ENCODE results near the gene DNAH6. TPM values are rescaled to one million over a fixed set of nuclear protein-coding genes. Genes with fewer than 3 reads are reported as not detected.

Gene DNAH6
- total RNA-seq, 1 donor from 2014 or later, result not detected

GRCh38 chr2:84782717-84783442, 266.6 kb downstream of the DNAH6 start:
- no peaks in the 10 kb centered on the region for H3K9me3 Mint-ChIP-seq (ENCODE audit: unreplicated experiment)
- no peaks in the 10 kb centered on the region for H3K36me3 Mint-ChIP-seq (ENCODE audit: unreplicated experiment)
- H3K27ac Mint-ChIP-seq (ENCODE audit: unreplicated experiment), result no peak overlapping the region
- H3K27me3 Mint-ChIP-seq (ENCODE audit: unreplicated experiment), result peaks cover 26% of the 10 kb centered on the region
- no peak for TF ChIP-seq CTCF (IDR thresholded peaks at IDR 0.05)
- no peak for DNase-seq (ENCODE audit: extremely low spot score, unreplicated experiment)
- no peaks in the 10 kb centered on the region for H3K4me1 Mint-ChIP-seq (ENCODE audit: unreplicated experiment)
- H3K4me3 Mint-ChIP-seq (ENCODE audit: unreplicated experiment), result no peak overlapping the region

- H3K27me3 Mint-ChIP-seq (ENCODE audit: unreplicated experiment), result peaks cover 8% of the 10 kb centered on the region
- H3K9me3 Mint-ChIP-seq (ENCODE audit: unreplicated experiment), result no peaks in the 10 kb centered on the region
- no peaks in the 10 kb centered on the region for H3K36me3 Mint-ChIP-seq (ENCODE audit: unreplicated experiment)
- no peak overlapping the region for H3K4me3 Mint-ChIP-seq (ENCODE audit: unreplicated experiment)
- H3K27ac Mint-ChIP-seq (ENCODE audit: unreplicated experiment), result no peak overlapping the region
- DNase-seq (ENCODE audit: extremely low spot score, unreplicated experiment), result no peak
- TF ChIP-seq CTCF (IDR thresholded peaks at IDR 0.05), result no peak
- no peaks in the 10 kb centered on the region for H3K4me1 Mint-ChIP-seq (ENCODE audit: unreplicated experiment)
These were observed 269.7 kb downstream of the DNAH6 start for GRCh38 chr2:84785950-84786349.

- Mint-ChIP-seq H3K36me3 (ENCODE audit: unreplicated experiment) (no peaks in the 10 kb centered on the region), H3K9me3 (ENCODE audit: unreplicated experiment) (no peaks in the 10 kb centered on the region), H3K4me3 (ENCODE audit: unreplicated experiment) (no peak overlapping the region), H3K4me1 (ENCODE audit: unreplicated experiment) (no peaks in the 10 kb centered on the region), H3K27me3 (ENCODE audit: unreplicated experiment) (peaks cover 6% of the 10 kb centered on the region), H3K27ac (ENCODE audit: unreplicated experiment) (no peak overlapping the region)
- TF ChIP-seq CTCF (IDR thresholded peaks at IDR 0.05), result no peak
- DNase-seq (ENCODE audit: extremely low spot score, unreplicated experiment), result no peak
These were observed 270.3 kb downstream of the DNAH6 start for GRCh38 chr2:84786601-84787000.

- no peaks in the 10 kb centered on the region for H3K36me3 Mint-ChIP-seq (ENCODE audit: unreplicated experiment)
These were observed 271.7 kb downstream of the DNAH6 start for GRCh38 chr2:84788027-84788426.

More at GRCh38 chr2:84788027-84788426, 271.7 kb downstream of the DNAH6 start:
- H3K27me3 Mint-ChIP-seq (ENCODE audit: unreplicated experiment), result peaks cover 6% of the 10 kb centered on the region
- H3K27ac Mint-ChIP-seq (ENCODE audit: unreplicated experiment), result no peak overlapping the region
- H3K4me3 Mint-ChIP-seq (ENCODE audit: unreplicated experiment), result no peak overlapping the region
- no peak for TF ChIP-seq CTCF (IDR thresholded peaks at IDR 0.05)
- no peaks in the 10 kb centered on the region for H3K9me3 Mint-ChIP-seq (ENCODE audit: unreplicated experiment)
- DNase-seq (ENCODE audit: extremely low spot score, unreplicated experiment), result no peak
- H3K4me1 Mint-ChIP-seq (ENCODE audit: unreplicated experiment), result no peaks in the 10 kb centered on the region
